Transverse colon (tissue), 4 donors: Measurements from ENCODE around the gene ZNF784. TPM values are rescaled to one million over a fixed set of nuclear protein-coding genes. Genes with fewer than 3 reads are reported as not detected.

Experiments
- DNase-seq: peaks from one replicate; pipeline ENCODE4 v3.0.0-alpha.2; 2019
- H3K27ac ChIP-seq, 4 donors: fragments of 200-600 bp; sonication (generic); 2 replicates each; pipeline ENCODE4 v1.5.1; 2016 to 2018; ENCODE audit warnings: inconsistent platforms in 4 of 4
- H3K27me3 ChIP-seq: fragments of 200-600 bp; sonication (generic); 2 replicates; pipeline ENCODE4 v1.5.1; 2017; ENCODE audit warnings: inconsistent platforms
- H3K36me3 ChIP-seq, 4 donors: fragments of 200-600 bp; sonication (generic); 2 replicates each; pipeline ENCODE4 v1.5.1; 2017 to 2019; ENCODE audit warnings: inconsistent platforms in 4 of 4
- H3K4me1 ChIP-seq, 4 donors: fragments of 200-600 bp; sonication (generic); 2 replicates each; pipeline ENCODE4 v1.5.1; 2017 to 2020; ENCODE audit warnings: inconsistent platforms in 4 of 4
- H3K4me3 ChIP-seq, 4 donors: fragments of 200-600 bp; sonication (generic); 1 replicate in 1 of 4; 2 replicates in 3 of 4; pipeline versions ENCODE4 v1.5.1 to v1.6.1; 2017 to 2019; ENCODE audit warnings: inconsistent platforms in 4 of 4
- H3K9me3 ChIP-seq, 2 donors: fragments of 200-600 bp; sonication (generic); 2 replicates each; pipeline ENCODE4 v1.5.1; 2017 to 2019; ENCODE audit warnings: inconsistent platforms in 2 of 2
- CTCF ChIP-seq, 5 experiments: fragments of 200-600 bp in 3 of 5; fragments of 450-650 bp in 2 of 5; sonication (generic) in 3 of 5; IDR thresholded peaks; 1 replicate in 2 of 5; 2 replicates in 3 of 5; pipeline ENCODE4 v1.5.1; 2016 to 2017; ENCODE audit warnings: antibody characterized with exemption in 5 of 5, inconsistent platforms in 3 of 5, mild to moderate bottlenecking in 2 of 5, moderate library complexity in 1 of 5
- EP300 ChIP-seq: sonication (generic); formaldehyde crosslinking; IDR thresholded peaks from one replicate; pipeline ENCODE4 v1.6.1; 2017; ENCODE audit warnings: antibody characterized with exemption, low read depth
- POLR2A ChIP-seq: fragments of 450-650 bp; IDR thresholded peaks from one replicate; pipeline ENCODE4 v1.6.1; 2016; ENCODE audit warnings: antibody characterized with exemption, mild to moderate bottlenecking, moderate library complexity
- POLR2AphosphoS5 ChIP-seq, 3 donors: sonication (generic); formaldehyde crosslinking; IDR thresholded peaks; one replicate each; pipeline ENCODE4 v1.6.1; 2016; ENCODE audit warnings: antibody characterized with exemption in 3 of 3
- WGBS, 2 donors: methylation state at CpG; one replicate each; pipeline ENCODE4 v1.1.5; 2018; ENCODE audit warnings: low coverage in 1 of 2; 5-methylcytosine and 5-hydroxymethylcytosine counted together
- in situ Hi-C, 4 donors: fragments of 200-750 bp; cut with MboI; loops; one replicate each; pipeline versions ENCODE4 v1.15.0 to v1.15.1; 2017; ENCODE audit warnings: low sequenced_read_pairs in 3 of 4, low pct_ligation_motif_present in 1 of 4, low pct_unique_long_range_greater_than_20kb in 1 of 4
- intact Hi-C: fragments of 100-400 bp; cut with DNase I; formaldehyde crosslinking; loops from one replicate; pipeline ENCODE4 v1.15.1; 2023; ENCODE audit warnings: low total_unique reads
- total RNA-seq, 4 donors: library from RNA; depleted of rRNA; stranded (reverse); fragments of >200 nt; gene quantifications; one replicate each; pipeline ENCODE4 v1.1.0, GENCODE V29; 2016

The ZNF784 gene
- total RNA-seq, 4 donors from 2014 or later = 11.1 to 27.7 (median 14.5) TPM

DNA sequence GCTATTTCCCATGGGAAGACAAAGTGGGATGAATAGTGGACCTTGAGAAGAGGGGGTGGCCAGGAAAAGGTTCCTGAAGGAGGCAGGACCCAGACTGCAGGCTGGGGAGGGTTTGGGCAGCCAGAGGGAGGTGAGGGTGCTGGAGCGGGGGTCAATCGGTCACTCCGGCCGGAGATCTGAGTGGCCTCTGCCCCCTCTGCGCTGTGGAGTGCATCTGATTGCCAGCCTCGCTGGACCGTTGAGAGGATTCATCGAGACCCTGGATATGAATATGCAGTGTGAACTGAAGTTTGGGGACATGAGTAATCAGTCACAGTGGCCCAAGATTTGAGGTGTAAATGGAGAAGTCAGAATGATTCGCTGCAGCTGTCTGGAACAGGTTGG is 11.0 kb upstream of the ZNF784 start:
- in situ Hi-C loops = no loop called here
- TF ChIP-seq CTCF (IDR thresholded peaks at IDR 0.05) (no peak), POLR2AphosphoS5 (IDR thresholded peaks at IDR 0.05) (no peak), POLR2A (no peak), EP300 (no peak)
- intact Hi-C loops = no loop called here

GRCh38 chr19:55633861-55634260 is 9.5 kb upstream of the ZNF784 start:
- H3K4me1 ChIP-seq = peaks cover 15 to 40% (median 20%) of the 10 kb centered on the region in 4 donors
- in situ Hi-C loops = no loop called here
- no peak for TF ChIP-seq POLR2AphosphoS5 (IDR thresholded peaks at IDR 0.05)
- no peak for TF ChIP-seq POLR2A
- no peak for TF ChIP-seq EP300
- no peak for TF ChIP-seq CTCF (IDR thresholded peaks at IDR 0.05)
- H3K4me3 ChIP-seq = peak overlapping the region in 1 of 4 donors; percentile 95
- H3K27me3 ChIP-seq = no peaks in the 10 kb centered on the region
- no peaks in the 10 kb centered on the region for H3K36me3 ChIP-seq
- no peak for DNase-seq
- 72 to 77% methylated on average over 5 to 8 of the region's 8 CpGs for WGBS, 2 donors
- H3K9me3 ChIP-seq = no peaks in the 10 kb centered on the region
- peak overlapping the region; percentile 87 to 99 (median 97) for H3K27ac ChIP-seq
- intact Hi-C loops = loop anchor here (2.0 kb wide), 1 partner anchor 19 kb away; no protein-coding TSS in a partner anchor

More for the DNA sequence above, 11.0 kb upstream of the ZNF784 start:
- no peak for DNase-seq
- no peaks in the 10 kb centered on the region for H3K36me3 ChIP-seq
- peak overlapping the region; percentile 87 to 99 (median 97) for H3K27ac ChIP-seq
- WGBS, 2 donors = 0 to 8% methylated on average over 7 to 9 of the region's 9 CpGs
- peaks cover 20 to 53% (median 27%) of the 10 kb centered on the region in 4 donors for H3K4me1 ChIP-seq
- H3K9me3 ChIP-seq = no peaks in the 10 kb centered on the region
- no peaks in the 10 kb centered on the region for H3K27me3 ChIP-seq
- H3K4me3 ChIP-seq = peak overlapping the region; percentile 57 to 95 (median 88)

DNA sequence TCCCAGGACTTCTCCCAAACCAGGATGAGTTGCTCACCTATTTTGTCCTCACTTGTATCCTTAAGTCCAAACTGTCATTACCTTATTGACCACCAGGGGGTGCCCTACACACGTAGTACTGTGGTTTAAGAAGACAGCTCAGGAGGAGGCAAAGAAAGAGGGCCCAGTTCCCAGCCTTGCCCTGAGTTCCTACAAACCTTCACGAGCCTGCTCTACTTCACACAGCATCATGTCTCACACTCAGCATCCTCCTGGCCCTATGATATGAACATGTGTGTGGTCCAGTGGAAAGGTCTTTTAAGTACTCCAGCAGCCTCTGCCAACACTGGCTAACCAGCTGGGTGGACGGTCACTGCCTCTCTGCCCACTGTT is 8.1 kb upstream of the ZNF784 start:
- WGBS, 2 donors = 19 to 100% methylated on average over 1 to 3 of the region's 3 CpGs
- H3K27me3 ChIP-seq = no peaks in the 10 kb centered on the region
- in situ Hi-C loops = no loop called here
- H3K27ac ChIP-seq = peak overlapping the region; percentile 16 to 97 (median 56)
- DNase-seq = peak; percentile 94
- no peaks in the 10 kb centered on the region for H3K9me3 ChIP-seq
- no peaks in the 10 kb centered on the region for H3K36me3 ChIP-seq
- peaks cover 15 to 33% (median 20%) of the 10 kb centered on the region in 4 donors for H3K4me1 ChIP-seq
- TF ChIP-seq CTCF (IDR thresholded peaks at IDR 0.05) (peak; percentile 85 to 96 (median 90)), POLR2AphosphoS5 (IDR thresholded peaks at IDR 0.05) (no peak), EP300 (no peak)
- intact Hi-C loops = loop anchor here (2.0 kb wide), 1 partner anchor 20 kb away; no protein-coding TSS in a partner anchor
- H3K4me3 ChIP-seq = no peak overlapping the region

DNA sequence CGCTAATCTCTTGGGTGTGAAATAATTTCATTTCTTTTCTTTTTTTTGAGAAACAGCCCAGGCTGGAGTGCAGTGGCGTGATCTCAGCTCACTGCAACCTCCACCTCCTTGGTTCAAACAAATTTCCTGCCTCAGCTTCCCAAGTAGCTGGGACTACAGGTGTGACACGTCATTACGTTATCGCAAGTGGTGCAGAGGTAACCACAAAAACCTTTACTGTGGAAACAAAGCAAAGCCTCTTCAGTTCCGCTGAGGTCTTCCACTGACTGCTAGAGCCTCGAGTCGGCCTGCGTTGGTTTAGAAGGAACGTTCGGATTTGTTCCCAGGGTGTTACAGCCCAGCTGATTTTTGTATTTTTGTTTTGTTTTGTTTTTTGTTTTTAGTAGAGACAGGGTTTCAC is 2.0 kb upstream of the ZNF784 start:
- H3K27me3 ChIP-seq = no peaks in the 10 kb centered on the region
- DNase-seq = no peak
- TF ChIP-seq POLR2A (no peak), CTCF (IDR thresholded peaks at IDR 0.05) (no peak), POLR2AphosphoS5 (IDR thresholded peaks at IDR 0.05) (no peak), EP300 (no peak)
- H3K4me3 ChIP-seq = no peak overlapping the region
- peaks cover 0 to 5% (median 1%) of the 10 kb centered on the region in 4 donors for H3K36me3 ChIP-seq
- in situ Hi-C loops = loop anchor here in 1 of 4 donors (10.0 kb wide), 1 partner anchor 112 kb away; no protein-coding TSS in a partner anchor
- WGBS, 2 donors = 73 to 83% methylated on average over 11 of the region's 11 CpGs
- no peak overlapping the region for H3K27ac ChIP-seq
- H3K4me1 ChIP-seq = peaks cover 0 to 14% (median 6%) of the 10 kb centered on the region in 4 donors
- H3K9me3 ChIP-seq = no peaks in the 10 kb centered on the region
- intact Hi-C loops = no loop called here
